Measurements from ENCODE around the gene MPDU1. TPM values are rescaled to one million over a fixed set of nuclear protein-coding genes. Genes with fewer than 3 reads are reported as not detected.

The MPDU1 gene
- total and polyA plus RNA-seq, 8 donors = 77.8 to 96.1 (median 85.5) TPM

DNA sequence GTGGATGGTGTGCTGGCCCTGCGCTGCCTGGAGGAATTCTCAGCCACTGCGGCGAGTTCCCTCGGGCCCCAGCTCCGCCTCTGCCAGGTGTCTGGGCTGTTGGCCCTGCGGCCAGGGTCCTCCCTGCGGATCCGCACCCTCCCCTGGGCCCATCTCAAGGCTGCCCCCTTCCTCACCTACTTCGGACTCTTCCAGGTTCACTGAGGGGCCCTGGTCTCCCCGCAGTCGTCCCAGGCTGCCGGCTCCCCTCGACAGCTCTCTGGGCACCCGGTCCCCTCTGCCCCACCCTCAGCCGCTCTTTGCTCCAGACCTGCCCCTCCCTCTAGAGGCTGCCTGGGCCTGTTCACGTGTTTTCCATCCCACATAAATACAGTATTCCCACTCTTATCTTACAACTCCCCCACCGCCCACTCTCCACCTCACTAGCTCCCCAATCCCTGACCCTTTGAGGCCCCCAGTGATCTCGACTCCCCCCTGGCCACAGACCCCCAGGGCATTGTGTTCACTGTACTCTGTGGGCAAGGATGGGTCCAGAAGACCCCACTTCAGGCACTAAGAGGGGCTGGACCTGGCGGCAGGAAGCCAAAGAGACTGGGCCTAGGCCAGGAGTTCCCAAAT, 26.4 kb upstream of the MPDU1 start:
- Histone ChIP-seq H3K27me3 (no peaks in the 10 kb centered on the region), H3K36me3 (peaks cover 0 to 9% of the 10 kb centered on the region in 2 donors), H3K4me3 (peak overlapping the region in 1 of 2 donors; percentile 82), H3K9me3 (no peaks in the 10 kb centered on the region), H3K4me1 (peaks cover 32 to 71% of the 10 kb centered on the region in 2 donors), H3K27ac (peak overlapping the region; percentile 93 to 97)
- TF ChIP-seq, protein P1, sequence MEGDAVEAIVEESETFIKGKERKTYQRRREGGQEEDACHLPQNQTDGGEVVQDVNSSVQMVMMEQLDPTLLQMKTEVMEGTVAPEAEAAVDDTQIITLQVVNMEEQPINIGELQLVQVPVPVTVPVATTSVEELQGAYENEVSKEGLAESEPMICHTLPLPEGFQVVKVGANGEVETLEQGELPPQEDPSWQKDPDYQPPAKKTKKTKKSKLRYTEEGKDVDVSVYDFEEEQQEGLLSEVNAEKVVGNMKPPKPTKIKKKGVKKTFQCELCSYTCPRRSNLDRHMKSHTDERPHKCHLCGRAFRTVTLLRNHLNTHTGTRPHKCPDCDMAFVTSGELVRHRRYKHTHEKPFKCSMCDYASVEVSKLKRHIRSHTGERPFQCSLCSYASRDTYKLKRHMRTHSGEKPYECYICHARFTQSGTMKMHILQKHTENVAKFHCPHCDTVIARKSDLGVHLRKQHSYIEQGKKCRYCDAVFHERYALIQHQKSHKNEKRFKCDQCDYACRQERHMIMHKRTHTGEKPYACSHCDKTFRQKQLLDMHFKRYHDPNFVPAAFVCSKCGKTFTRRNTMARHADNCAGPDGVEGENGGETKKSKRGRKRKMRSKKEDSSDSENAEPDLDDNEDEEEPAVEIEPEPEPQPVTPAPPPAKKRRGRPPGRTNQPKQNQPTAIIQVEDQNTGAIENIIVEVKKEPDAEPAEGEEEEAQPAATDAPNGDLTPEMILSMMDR (IDR thresholded peaks at IDR 0.05) = no peak
- DNase-seq (no peak), ATAC-seq (no peak)
- intact Hi-C loops (cut with DNase I) = no loop called here

DNA sequence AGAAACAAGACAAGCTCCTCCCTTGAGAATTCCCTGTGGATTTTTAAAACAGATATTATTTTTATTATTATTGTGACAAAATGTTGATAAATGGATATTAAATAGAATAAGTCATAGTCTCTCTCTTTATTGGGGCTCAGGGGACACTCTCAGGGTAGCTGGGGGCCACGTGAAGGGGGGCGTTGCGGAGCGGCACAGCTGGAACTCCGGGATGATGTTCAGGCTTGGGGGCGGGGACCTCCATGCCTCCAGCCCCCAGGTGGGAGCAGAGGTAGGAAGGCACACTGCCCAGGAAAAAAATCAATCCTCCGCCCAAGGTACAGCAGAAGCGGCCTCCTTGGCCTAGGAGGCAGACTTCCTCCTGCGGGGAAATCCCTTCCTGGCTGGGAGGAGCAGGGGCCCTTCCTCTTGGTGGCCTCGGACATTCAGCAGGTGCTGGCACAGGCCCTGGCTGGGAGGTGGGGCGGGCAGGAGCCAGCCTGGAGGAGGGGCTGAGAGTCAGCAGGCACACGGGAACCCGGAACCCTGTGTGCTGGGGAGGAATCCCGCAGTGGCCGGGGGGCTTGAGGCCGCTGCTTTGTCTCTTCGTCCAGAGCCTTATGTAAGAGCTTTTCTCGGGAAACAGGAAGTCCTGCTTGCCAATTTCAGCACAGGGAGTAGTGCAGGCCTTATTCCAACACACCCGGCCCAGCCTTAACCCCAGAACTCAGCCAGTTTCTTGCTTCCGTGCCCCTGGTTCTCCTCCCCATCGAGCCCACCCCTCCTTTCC, 25.7 kb upstream of the MPDU1 start:
- Histone ChIP-seq H3K4me3 (peak overlapping the region; percentile 36 to 82), H3K9me3 (no peaks in the 10 kb centered on the region), H3K27me3 (no peaks in the 10 kb centered on the region), H3K4me1 (peaks cover 38 to 73% of the 10 kb centered on the region in 2 donors), H3K36me3 (peaks cover 0 to 9% of the 10 kb centered on the region in 2 donors), H3K27ac (peak overlapping the region; percentile 93 to 97)
- TF ChIP-seq, protein P1 (IDR thresholded peaks at IDR 0.05) = peak in 1 of 2 donors; percentile 16
- ATAC-seq (peak; percentile 73), DNase-seq (peak; percentile 88 to 99 (median 95))
- intact Hi-C loops (cut with DNase I) = no loop called here

DNA sequence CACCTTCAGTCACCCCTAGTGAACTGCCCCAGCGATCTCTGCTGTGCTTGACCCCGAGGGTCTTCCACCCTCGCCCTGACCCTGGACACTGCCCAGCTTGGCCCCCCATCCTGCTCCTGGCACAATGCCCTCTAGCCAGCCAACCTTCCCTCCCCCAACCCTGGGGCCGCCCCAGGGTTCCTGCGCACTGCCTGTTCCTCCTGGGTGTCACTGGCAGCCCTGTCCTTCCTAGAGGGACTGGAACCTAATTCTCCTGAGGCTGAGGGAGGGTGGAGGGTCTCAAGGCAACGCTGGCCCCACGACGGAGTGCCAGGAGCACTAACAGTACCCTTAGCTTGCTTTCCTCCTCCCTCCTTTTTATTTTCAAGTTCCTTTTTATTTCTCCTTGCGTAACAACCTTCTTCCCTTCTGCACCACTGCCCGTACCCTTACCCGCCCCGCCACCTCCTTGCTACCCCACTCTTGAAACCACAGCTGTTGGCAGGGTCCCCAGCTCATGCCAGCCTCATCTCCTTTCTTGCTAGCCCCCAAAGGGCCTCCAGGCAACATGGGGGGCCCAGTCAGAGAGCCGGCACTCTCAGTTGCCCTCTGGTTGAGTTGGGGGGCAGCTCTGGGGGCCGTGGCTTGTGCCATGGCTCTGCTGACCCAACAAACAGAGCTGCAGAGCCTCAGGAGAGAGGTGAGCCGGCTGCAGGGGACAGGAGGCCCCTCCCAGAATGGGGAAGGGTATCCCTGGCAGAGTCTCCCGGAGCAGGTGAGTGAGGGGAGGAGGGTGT, 24.9 kb upstream of the MPDU1 start, which contains the start of gene TNFSF13:
Gene TNFSF13, plus strand, starts transcription at position 207 of the 776 bp plus-strand sequence. Its CDS starts 290 bp downstream, at position 497.
- Histone ChIP-seq H3K27ac (peak within 1 kb of the TSS; percentile 93 to 97), H3K4me1 (peaks cover 44 to 74% of the 10 kb centered on the region in 2 donors), H3K4me3 (peak within 1 kb of the TSS; percentile 36 to 82), H3K36me3 (peaks cover 0 to 15% of the 10 kb centered on the region in 2 donors), H3K9me3 (no peaks in the 10 kb centered on the region), H3K27me3 (no peaks in the 10 kb centered on the region)
- DNase-seq (peak in 2 of 4 donors; percentile 63 to 88), ATAC-seq (peak; percentile 19)
- intact Hi-C loops (cut with DNase I) = no loop called here
- TF ChIP-seq, protein P1 (IDR thresholded peaks at IDR 0.05) = no peak

DNA sequence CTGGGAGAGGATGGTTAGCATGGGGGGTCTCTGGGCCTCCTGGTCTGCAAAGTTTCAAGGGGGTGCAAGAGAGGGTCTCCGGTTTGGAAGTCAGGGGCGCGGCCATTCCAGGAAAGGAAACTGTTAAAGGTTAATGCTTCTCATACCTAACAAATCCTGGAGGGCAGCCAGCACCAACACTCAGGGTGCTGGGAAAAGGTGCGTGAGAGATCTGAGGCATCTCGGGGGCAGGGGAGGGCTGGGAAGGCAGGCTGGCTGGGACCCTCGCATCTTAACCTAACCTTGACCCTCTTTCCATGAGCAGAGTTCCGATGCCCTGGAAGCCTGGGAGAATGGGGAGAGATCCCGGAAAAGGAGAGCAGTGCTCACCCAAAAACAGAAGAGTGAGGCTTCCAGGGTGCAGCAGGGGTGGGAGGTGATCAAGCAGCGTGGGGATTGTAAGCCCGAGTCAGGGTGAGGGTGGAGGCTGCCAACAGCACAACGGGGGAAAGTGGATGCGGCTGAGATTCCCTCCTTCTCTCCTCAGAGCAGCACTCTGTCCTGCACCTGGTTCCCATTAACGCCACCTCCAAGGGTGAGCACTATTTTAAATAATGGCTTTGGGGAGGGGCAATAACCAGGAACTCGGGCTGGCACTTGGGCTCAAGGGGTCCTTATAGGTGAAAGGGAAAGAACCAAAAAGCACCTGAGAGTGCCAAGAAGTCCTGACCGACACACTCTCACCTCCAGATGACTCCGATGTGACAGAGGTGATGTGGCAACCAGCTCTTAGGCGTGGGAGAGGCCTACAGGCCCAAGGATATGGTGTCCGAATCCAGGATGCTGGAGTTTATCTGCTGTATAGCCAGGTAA, 24.1 kb upstream of the MPDU1 start:
- Histone ChIP-seq H3K27ac (peak overlapping the region; percentile 93 to 97), H3K9me3 (no peaks in the 10 kb centered on the region), H3K4me1 (peaks cover 44 to 77% of the 10 kb centered on the region in 2 donors), H3K4me3 (peak overlapping the region; percentile 36 to 82), H3K36me3 (peaks cover 0 to 23% of the 10 kb centered on the region in 2 donors), H3K27me3 (no peaks in the 10 kb centered on the region)
- intact Hi-C loops (cut with DNase I) = loop anchor here in 1 of 2 donors (5.0 kb wide), 2 partner anchors 47 to 202 kb away; partner anchors contain the start of gene TMEM95
- peak; percentile 10 for ATAC-seq
- peak in 1 of 4 donors; percentile 65 for DNase-seq
- TF ChIP-seq, protein P1 (IDR thresholded peaks at IDR 0.05) = no peak
